Activated naive CD8-positive, alpha-beta T cell treated with anti-CD3 and anti-CD28 coated beads, Interleukin-2, amount 50 U/mL, for 24 hours (primary cell): ENCODE results near the gene ZNF296.

Source experiments
- ATAC-seq: fragments of 150-1000 bp; cut with Tn5 transposase; one replicate; pipeline ENCODE4 v1.10.0; 2021
- DNase-seq: peaks from one replicate; pipeline ENCODE4 v3.0.0; 2021
- H3K27ac Mint-ChIP-seq: one replicate; pipeline ENCODE4 v1.8.0; 2021; ENCODE audit warnings: mild to moderate bottlenecking, mixed read lengths
- H3K27me3 Mint-ChIP-seq: one replicate; pipeline ENCODE4 v1.8.0; 2021; ENCODE audit warnings: mixed read lengths
- H3K36me3 Mint-ChIP-seq: one replicate; pipeline ENCODE4 v1.8.0; 2021; ENCODE audit warnings: low read depth, mixed read lengths
- H3K4me1 Mint-ChIP-seq: one replicate; pipeline ENCODE4 v1.8.0; 2021; ENCODE audit warnings: mixed read lengths
- H3K4me3 Mint-ChIP-seq: one replicate; pipeline ENCODE4 v1.8.0; 2021; ENCODE audit warnings: mild to moderate bottlenecking, moderate library complexity, mixed read lengths
- H3K9me3 Mint-ChIP-seq: one replicate; pipeline ENCODE4 v1.8.0; 2021; ENCODE audit warnings: mixed read lengths

Gene ZNF296

DNA sequence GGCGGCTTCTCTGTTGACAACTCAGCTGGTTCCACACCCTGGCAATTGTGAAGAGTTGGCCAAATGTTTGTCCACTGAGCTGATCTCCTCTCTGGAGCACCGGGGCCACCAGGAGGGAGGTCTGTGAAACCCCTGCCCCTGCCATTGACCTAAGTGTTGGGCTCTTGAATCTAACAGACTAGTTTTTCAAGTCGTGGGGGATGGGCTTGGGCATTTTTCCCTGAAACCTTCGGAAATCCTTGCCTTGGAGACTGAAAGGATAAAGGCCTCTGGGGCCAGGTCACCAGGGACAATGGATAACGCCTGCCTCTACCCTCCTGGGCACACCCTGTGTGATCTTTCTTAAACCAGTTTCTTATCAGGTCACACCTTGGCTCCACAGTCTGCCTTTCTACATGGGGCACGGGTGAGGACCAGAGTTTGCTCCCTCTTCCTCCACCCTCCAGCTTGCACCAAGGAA, 3.7 kb upstream of the ZNF296 start:
- Mint-ChIP-seq H3K9me3 (no peaks in the 10 kb centered on the region), H3K4me3 (peak overlapping the region; percentile 95), H3K4me1 (peaks cover 46% of the 10 kb centered on the region), H3K27ac (peak overlapping the region; percentile 88), H3K36me3 (peaks cover 22% of the 10 kb centered on the region), H3K27me3 (no peaks in the 10 kb centered on the region)
- ATAC-seq (no peak), DNase-seq (no peak)

DNA sequence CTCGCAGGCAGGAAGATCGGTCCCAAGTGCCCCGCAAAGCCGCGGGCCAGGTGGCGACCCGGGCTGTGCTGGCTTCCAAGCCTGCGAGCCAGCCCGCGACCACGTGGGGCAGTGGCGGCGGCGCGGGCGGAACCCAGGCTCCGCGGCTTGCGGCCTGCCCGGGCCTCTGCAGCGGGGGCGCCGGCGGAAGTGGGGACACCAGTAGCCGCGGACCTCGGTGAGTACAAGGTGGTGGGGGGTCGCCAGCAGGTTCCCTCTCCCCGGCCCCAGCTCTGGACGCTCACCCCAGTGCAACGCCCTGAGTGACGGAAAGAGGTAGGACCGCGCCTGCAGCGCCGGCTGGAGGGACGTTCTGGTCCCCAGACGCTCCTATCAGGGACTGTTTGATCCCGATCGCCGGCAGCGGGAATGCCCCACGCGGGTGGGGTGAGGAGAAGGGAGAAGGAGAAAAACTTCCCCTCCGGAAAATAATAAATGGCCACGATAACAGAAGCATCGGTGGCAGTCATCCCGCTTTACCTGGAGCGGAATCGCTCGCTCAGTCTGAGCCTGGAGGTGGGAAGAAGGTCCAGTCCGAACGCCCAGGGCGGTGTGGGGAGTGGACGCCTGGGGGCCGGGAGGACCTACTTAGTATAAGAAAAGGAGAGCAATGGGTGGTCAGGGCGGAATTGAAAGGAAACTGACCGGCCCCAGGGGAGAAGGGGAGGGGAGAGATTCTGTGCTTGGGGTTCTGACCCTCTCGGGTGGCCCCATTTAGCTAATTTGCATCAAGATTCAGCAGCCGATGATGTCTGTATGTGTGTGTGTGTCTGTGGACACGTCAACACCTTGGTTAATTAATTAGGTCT, 3.0 kb upstream of the ZNF296 start, which contains the start of gene GEMIN7:
GEMIN7 (plus strand) TSS at position 198 of the 848 bp plus-strand sequence. CDS start 10,855 bp downstream, outside the sequence.
- Mint-ChIP-seq H3K4me1 (peaks cover 52% of the 10 kb centered on the region), H3K36me3 (peaks cover 22% of the 10 kb centered on the region), H3K9me3 (no peaks in the 10 kb centered on the region), H3K4me3 (peak within 1 kb of the TSS; percentile 95), H3K27ac (peak within 1 kb of the TSS; percentile 88), H3K27me3 (no peaks in the 10 kb centered on the region)
- DNase-seq (peak; percentile 87), ATAC-seq (peak; percentile 66)

DNA sequence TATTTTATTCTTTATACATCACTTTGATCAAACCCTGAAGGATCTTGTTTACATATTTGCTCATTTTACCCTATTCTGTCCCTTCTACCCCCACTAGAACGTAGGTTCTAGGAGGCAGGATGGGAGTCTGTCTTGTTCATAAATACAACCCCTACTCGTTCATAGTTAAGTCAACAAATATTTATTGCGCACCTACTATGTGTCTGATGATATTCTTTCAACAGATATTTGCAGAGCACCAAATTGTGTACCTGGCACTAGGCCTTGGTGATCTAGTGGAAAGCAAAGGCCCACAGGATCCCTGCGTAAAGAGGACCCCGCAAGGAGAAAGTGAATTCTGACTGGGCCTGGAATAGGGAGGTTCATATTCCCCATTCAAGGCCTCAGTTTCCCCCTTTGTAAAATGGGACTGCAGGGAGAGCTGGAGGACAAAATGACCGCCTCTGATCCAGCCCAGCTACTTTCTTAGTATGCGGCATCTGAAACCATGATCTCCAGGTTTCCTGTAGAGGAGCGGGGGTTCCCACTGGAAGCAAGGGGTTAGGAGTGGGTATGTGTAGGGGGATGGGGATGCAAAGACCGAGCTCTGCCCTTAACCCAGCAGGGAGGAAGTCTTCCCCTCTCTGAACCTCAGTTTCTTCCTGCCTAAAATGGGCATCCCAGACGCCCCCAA, 2.2 kb upstream of the ZNF296 start:
- DNase-seq (no peak), ATAC-seq (no peak)
- peaks cover 22% of the 10 kb centered on the region for H3K36me3 Mint-ChIP-seq
- peak overlapping the region; percentile 88 for H3K27ac Mint-ChIP-seq
- no peaks in the 10 kb centered on the region for H3K9me3 Mint-ChIP-seq
- H3K4me1 Mint-ChIP-seq, result peaks cover 52% of the 10 kb centered on the region
- H3K27me3 Mint-ChIP-seq, result no peaks in the 10 kb centered on the region
- peak overlapping the region; percentile 95 for H3K4me3 Mint-ChIP-seq

DNA sequence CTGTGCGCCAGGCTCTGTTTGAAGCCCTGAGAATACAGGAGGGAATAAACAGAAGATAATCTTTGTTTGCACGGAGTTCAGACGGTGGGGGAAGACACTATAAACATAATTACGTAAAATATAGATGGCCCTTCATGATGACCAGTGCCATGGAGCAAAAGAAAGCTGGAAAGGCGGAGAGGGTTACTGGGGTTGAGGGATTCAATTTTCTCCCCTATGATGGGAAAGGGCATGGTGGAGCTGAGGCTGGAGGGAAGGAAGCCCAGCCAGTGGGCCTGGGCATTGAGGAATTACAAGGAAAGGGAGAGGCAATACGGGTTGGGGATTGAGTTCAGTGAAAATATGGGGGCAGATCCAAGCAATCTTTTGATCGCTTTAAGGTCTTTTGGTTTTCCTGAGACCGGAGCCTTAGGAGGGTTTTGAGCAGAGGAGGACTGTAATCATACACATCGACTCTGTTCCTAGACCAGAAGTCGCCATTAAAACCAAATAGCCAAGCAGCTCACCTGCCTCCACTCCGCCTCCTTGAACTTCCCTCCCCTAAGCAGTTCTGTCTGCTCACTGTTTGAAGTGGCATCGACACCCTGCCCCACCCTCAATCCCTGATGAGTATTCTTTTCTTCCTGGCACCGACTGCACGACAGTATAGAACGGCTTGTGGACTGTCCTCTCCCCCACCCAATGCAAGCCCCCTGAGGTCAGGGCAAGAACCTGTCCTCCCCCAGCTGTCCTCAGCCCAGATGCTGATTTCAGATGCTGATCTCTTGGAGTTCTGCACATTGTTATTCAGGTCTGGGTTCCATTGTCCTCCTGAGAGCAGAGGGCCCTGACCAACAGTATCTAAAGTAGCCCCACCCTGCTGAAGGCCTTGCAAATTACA, 813 bp upstream of the ZNF296 start:
- no peaks in the 10 kb centered on the region for H3K9me3 Mint-ChIP-seq
- H3K27me3 Mint-ChIP-seq, result no peaks in the 10 kb centered on the region
- peak overlapping the region; percentile 48 for H3K27ac Mint-ChIP-seq
- peaks cover 17% of the 10 kb centered on the region for H3K36me3 Mint-ChIP-seq
- DNase-seq (peak; percentile 23), ATAC-seq (no peak)
- peaks cover 51% of the 10 kb centered on the region for H3K4me1 Mint-ChIP-seq
- H3K4me3 Mint-ChIP-seq, result peak overlapping the region; percentile 81

DNA sequence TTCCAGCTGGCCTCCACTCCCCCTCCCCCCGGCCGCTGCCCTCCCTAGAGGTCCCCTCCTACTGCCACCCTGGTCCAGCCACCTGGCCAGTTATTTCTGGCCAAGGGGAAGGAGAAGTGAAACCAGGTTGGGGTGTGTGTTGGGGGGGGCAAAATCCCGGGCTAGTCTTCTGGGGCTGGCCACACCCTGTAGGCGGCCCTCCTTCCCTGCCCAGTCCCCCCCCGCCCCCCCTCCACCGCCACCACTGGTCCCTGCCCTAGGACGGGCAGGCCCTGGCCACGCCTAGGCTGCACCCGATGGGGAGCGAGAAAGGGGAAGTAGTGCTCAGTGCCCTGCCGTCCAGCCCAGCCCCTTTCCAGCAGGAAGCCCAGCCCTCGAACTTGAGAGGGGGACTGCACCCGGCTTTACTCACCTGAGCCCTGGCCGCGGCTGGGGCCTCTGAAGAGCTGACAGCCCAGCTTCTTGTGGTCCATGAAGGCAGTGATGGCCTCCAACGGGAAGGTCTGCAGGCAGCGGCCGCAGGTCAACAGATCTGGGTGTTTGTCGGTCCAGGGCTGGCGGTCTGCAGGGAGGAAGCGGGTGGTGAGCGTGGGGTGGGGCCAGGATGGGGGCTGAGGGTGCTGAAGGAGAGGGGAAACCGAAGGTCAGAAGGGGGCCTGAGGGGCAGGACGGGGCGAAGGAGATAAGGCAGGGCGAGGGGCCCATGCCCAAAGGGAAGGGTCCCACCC, 813 bp downstream of the ZNF296 start:
- Mint-ChIP-seq H3K27ac (peak overlapping the region; percentile 63), H3K36me3 (peaks cover 6% of the 10 kb centered on the region), H3K9me3 (no peaks in the 10 kb centered on the region), H3K4me1 (peaks cover 39% of the 10 kb centered on the region), H3K27me3 (no peaks in the 10 kb centered on the region), H3K4me3 (peak overlapping the region; percentile 81)
- peak; percentile 57 for DNase-seq
- peak; percentile 31 for ATAC-seq

DNA sequence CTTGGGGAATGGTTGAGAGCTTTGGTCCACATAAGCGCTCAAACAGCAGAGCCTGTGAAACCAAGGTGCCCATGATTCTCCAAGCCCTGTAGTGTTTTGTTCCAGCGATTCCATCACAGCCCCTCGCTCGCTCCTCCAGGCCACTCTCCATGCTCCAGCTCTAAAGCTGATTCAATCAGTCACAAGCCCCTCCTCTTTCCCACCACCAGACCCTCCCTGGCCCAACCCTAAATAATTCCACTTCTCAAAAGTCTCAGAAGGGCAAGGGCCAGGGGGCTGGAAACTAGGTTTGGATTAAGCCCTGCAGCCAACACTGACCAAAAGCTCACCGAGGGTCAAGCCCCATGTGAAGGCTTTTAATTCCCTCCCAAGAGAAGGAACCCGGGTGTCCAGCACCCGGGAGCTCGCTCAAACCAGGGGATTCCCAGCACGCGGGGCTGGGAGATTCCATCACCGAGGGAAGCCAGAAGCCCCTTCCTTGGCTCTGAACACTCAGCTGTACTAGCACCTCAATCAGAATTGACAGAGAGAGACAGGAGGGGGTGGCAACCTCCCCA, 1.5 kb downstream of the ZNF296 start:
- peaks cover 6% of the 10 kb centered on the region for H3K36me3 Mint-ChIP-seq
- H3K27me3 Mint-ChIP-seq, result no peaks in the 10 kb centered on the region
- no peak for DNase-seq
- H3K27ac Mint-ChIP-seq, result peak overlapping the region; percentile 63
- H3K4me3 Mint-ChIP-seq, result peak overlapping the region; percentile 81
- H3K9me3 Mint-ChIP-seq, result no peaks in the 10 kb centered on the region
- ATAC-seq, result no peak
- peaks cover 33% of the 10 kb centered on the region for H3K4me1 Mint-ChIP-seq

DNA sequence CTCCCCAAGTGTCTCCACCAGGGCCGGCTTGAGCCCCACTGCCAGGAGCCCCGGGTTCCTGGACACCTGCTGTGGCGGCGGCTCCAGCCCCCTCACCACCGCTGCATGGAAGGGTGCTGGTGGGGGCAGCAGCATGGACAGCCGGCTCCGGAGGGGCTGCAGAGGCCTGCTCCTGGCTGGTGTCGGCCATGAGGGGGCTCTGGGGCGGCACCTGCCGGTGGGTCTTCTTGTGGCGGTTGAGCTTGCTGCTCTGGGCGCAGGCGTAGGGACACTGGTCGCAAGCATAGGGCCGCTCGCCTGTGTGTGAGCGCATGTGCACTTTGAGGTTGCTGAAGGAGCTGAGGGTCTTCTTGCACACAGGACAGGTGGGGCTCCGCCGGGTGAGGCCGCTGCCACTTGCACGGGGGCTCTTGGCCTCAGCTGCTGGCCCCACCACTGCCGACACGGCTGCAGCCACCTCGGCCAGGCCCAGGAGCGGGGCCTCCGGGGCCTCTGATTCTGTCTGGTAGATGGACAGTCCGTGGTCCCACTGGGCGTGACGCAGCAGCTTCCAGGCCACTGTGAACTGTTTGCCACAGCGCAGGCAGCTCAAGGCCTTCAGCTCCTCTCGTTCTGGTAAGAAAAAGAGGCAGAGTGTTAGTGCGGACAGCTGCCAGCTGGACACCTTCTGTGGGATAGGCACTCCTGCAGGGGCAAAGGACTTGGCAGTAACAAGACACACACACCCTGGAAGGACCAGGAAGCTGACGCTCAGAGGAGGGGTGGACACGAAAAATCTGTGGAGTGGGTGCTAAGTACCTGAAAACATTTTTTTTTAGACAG, 4.1 kb downstream of the ZNF296 start:
- ATAC-seq, result no peak
- Mint-ChIP-seq H3K27me3 (no peaks in the 10 kb centered on the region), H3K27ac (no peak overlapping the region), H3K36me3 (peaks cover 7% of the 10 kb centered on the region), H3K4me1 (peaks cover 17% of the 10 kb centered on the region), H3K9me3 (no peaks in the 10 kb centered on the region), H3K4me3 (no peak overlapping the region)
- no peak for DNase-seq

DNA sequence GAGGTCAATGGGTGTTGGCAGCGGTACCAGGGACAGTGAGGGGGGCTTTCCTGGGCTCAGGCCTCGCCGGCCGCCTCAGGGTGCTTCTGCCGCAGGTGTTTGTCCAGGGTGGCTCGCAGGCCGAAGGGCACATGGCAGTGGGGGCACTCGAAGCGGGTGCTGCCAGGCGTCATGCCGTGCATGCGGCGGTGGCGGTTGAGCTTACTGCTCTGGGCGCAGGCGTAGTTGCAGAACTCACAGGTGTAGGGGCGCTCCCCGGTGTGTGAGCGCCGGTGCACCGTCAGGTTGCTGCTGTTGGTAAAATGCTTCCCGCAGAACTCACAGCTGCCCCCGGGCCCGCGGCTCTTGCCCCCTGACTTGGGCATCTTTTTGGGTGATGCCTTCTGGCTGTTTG, 4.7 kb downstream of the ZNF296 start:
- no peak overlapping the region for H3K4me3 Mint-ChIP-seq
- no peaks in the 10 kb centered on the region for H3K27me3 Mint-ChIP-seq
- DNase-seq (no peak), ATAC-seq (no peak)
- no peaks in the 10 kb centered on the region for H3K9me3 Mint-ChIP-seq
- H3K36me3 Mint-ChIP-seq, result peaks cover 7% of the 10 kb centered on the region
- peaks cover 10% of the 10 kb centered on the region for H3K4me1 Mint-ChIP-seq
- no peak overlapping the region for H3K27ac Mint-ChIP-seq

DNA sequence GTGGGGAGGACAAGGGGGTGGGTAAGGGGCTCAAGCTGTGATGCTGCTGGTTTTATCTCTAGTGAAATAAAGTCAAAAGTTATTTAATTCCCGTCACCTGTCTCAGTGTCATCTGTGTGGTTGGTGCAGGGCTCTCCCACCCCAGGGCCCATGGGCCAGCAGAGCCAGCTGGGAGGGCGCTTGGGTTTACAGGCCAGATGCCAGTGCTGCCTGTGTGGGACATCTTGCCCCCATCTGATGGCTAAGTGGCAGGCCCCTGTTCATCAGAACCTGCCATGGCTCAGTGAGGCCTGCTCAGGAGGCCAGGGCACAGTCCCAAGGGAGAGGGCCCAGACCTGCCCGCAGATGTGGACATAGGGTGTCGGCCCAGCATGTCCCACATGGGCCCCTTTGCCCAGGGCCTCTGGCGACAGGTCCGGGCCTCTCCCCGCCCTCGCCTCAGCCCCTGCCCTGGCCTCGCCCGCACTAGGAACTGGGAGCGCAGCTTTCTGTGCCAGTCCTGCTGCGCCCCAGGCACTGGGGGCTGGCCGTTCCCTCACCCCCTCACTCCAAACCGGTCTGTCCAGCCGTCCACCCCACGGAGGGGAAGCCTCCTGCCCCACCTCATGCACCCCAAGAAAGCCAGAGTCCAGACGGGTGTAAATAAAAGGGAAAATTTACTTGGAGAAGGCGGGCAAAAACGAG, 5.3 kb downstream of the ZNF296 start:
- H3K36me3 Mint-ChIP-seq, result peaks cover 7% of the 10 kb centered on the region
- H3K4me1 Mint-ChIP-seq, result peaks cover 9% of the 10 kb centered on the region
- H3K4me3 Mint-ChIP-seq, result no peak overlapping the region
- DNase-seq, result no peak
- ATAC-seq, result no peak
- H3K9me3 Mint-ChIP-seq, result no peaks in the 10 kb centered on the region
- H3K27ac Mint-ChIP-seq, result no peak overlapping the region
- no peaks in the 10 kb centered on the region for H3K27me3 Mint-ChIP-seq

DNA sequence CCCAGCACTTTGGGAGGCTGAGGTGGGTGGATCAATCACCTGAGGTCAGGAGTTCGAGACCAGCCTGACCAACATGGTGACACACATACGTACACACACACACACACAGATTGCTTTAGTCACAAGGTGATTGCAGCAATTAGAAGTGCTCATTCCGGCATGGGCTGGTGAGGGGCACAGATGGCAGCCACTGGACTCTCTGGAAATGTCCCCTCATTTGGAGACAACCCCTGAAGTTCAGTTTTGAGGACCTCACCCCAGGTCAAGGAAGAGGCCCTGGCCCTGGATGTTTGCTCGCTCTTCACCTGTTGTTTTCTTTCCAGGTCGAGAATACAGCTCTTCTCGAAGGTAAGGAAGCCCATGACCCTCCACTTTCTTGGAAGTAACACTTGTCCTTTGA, 6.1 kb downstream of the ZNF296 start:
- H3K9me3 Mint-ChIP-seq, result no peaks in the 10 kb centered on the region
- peaks cover 8% of the 10 kb centered on the region for H3K36me3 Mint-ChIP-seq
- ATAC-seq (no peak), DNase-seq (no peak)
- H3K27me3 Mint-ChIP-seq, result no peaks in the 10 kb centered on the region
- H3K4me3 Mint-ChIP-seq, result no peak overlapping the region
- H3K27ac Mint-ChIP-seq, result no peak overlapping the region
- H3K4me1 Mint-ChIP-seq, result peaks cover 9% of the 10 kb centered on the region

DNA sequence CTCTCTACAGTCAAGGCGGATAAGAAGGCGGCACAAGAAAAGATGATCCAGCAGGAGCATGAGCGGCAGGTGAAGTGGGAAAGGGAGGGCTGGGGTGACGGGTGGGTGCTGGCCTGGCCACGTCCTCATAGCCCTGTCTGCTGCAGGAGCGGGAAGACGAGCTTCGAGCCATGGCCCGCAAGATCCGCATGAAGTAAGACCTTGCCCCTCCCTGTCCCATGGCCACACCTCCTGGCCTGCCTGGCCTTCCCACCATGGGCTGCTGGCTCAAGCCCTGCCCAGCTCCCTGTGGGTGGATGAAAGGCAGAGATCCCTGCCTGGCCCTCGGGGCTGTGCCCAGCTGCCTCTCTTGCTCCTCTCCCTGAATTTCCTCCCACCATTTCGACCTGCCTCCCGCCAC, 7.2 kb downstream of the ZNF296 start:
- DNase-seq (no peak), ATAC-seq (no peak)
- Mint-ChIP-seq H3K36me3 (peaks cover 8% of the 10 kb centered on the region), H3K4me3 (no peak overlapping the region), H3K4me1 (peaks cover 2% of the 10 kb centered on the region), H3K27me3 (no peaks in the 10 kb centered on the region), H3K9me3 (no peaks in the 10 kb centered on the region), H3K27ac (no peak overlapping the region)

DNA sequence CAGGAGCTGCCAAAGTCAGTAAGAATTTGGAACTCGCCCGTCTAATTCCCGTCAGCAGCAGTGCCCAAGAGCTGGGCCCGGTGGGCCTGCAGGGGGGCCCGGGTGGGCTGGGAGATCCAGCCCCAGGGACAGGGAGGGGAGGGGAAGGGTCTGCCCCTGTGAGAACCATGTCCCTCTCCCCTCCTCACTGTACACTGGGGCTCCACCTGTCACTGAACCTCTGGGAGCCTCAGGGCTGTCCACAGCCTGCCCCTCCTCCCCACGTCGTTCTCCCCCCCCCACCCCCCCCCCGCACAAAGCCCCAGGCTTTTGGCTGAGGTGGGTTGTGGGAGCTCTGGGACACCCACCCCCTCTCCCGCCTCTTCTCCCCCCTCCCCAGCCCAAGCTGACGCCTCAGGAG, 8.2 kb downstream of the ZNF296 start:
- Mint-ChIP-seq H3K9me3 (no peaks in the 10 kb centered on the region), H3K4me1 (peaks cover 1% of the 10 kb centered on the region), H3K27ac (no peak overlapping the region), H3K36me3 (peaks cover 8% of the 10 kb centered on the region), H3K27me3 (no peaks in the 10 kb centered on the region), H3K4me3 (no peak overlapping the region)
- DNase-seq (no peak), ATAC-seq (no peak)
